Osteoblast (primary cell): ENCODE results near the gene EXOSC10. TPM values are rescaled to one million over a fixed set of nuclear protein-coding genes. Genes with fewer than 3 reads are reported as not detected.

Experiments used
- DNase-seq: peaks from one replicate; pipeline ENCODE4 v3.0.0; 2011; ENCODE audit warnings: low spot score, mixed read lengths; ENCODE audit not compliant: insufficient read length; ENCODE audit errors: missing footprints
- H2AFZ ChIP-seq: 2 replicates; pipeline ENCODE4 v1.6.0; 2011; ENCODE audit warnings: mild to moderate bottlenecking, low read length
- H3K27ac ChIP-seq: 2 replicates; pipeline ENCODE4 v1.5.1; 2011; ENCODE audit warnings: mild to moderate bottlenecking, low read depth, low read length, moderate library complexity
- H3K27me3 ChIP-seq: 2 replicates; pipeline ENCODE4 v1.6.0; 2012; ENCODE audit warnings: mild to moderate bottlenecking, control low read depth, inconsistent platforms, low read length, moderate library complexity; ENCODE audit not compliant: insufficient read depth
- H3K36me3 ChIP-seq: 2 replicates; pipeline ENCODE4 v1.5.1; 2011; ENCODE audit warnings: mild to moderate bottlenecking, low read length, control low read depth, moderate library complexity; ENCODE audit not compliant: insufficient read depth
- H3K4me1 ChIP-seq: 2 replicates; pipeline ENCODE4 v1.5.1; 2011; ENCODE audit warnings: mild to moderate bottlenecking, low read length, control low read depth, moderate library complexity; ENCODE audit not compliant: insufficient read depth
- H3K4me2 ChIP-seq: 2 replicates; pipeline ENCODE4 v1.6.0; 2011; ENCODE audit warnings: mild to moderate bottlenecking, low read length; ENCODE audit not compliant: insufficient read depth
- H3K4me3 ChIP-seq: fragments of 200-600 bp; sonication (generic); 3 replicates; pipeline ENCODE4 v1.5.1; 2012; ENCODE audit warnings: mild to moderate bottlenecking, low read length, inconsistent platforms; ENCODE audit not compliant: insufficient read depth
- H3K79me2 ChIP-seq: 2 replicates; pipeline ENCODE4 v1.6.0; 2012; ENCODE audit warnings: mild to moderate bottlenecking, low read length, control low read depth, inconsistent platforms; ENCODE audit not compliant: insufficient read depth
- H3K9me3 ChIP-seq: 2 replicates; pipeline ENCODE4 v1.5.1; 2011; ENCODE audit warnings: low read depth, low read length, control low read depth
- H4K20me1 ChIP-seq: 2 replicates; pipeline ENCODE4 v1.6.0; 2012; ENCODE audit warnings: mild to moderate bottlenecking, low read length, control low read depth; ENCODE audit not compliant: insufficient read depth
- total RNA-seq: library from RNA; depleted of rRNA; stranded (reverse); fragments of >200 nt; gene quantifications from 2 replicates; pipeline ENCODE4 v1.2.3, GENCODE V29; 2012
- TF ChIP-seq, protein P1 (sequence below): IDR thresholded peaks from 2 replicates; pipeline ENCODE4 v1.5.1; 2011; ENCODE audit warnings: mild to moderate bottlenecking, low read depth, low read length, moderate library complexity; ENCODE audit errors: extremely low read depth

EXOSC10 gene
- total RNA-seq, 1 donor, result 43.4 TPM

GRCh38 chr1:11138952-11139351, 39.3 kb upstream of the EXOSC10 start:
- TF ChIP-seq, protein P1, sequence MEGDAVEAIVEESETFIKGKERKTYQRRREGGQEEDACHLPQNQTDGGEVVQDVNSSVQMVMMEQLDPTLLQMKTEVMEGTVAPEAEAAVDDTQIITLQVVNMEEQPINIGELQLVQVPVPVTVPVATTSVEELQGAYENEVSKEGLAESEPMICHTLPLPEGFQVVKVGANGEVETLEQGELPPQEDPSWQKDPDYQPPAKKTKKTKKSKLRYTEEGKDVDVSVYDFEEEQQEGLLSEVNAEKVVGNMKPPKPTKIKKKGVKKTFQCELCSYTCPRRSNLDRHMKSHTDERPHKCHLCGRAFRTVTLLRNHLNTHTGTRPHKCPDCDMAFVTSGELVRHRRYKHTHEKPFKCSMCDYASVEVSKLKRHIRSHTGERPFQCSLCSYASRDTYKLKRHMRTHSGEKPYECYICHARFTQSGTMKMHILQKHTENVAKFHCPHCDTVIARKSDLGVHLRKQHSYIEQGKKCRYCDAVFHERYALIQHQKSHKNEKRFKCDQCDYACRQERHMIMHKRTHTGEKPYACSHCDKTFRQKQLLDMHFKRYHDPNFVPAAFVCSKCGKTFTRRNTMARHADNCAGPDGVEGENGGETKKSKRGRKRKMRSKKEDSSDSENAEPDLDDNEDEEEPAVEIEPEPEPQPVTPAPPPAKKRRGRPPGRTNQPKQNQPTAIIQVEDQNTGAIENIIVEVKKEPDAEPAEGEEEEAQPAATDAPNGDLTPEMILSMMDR, result no peak
- peak overlapping the region; percentile 55 for H3K27ac ChIP-seq
- peaks cover 27% of the 10 kb centered on the region for H3K4me1 ChIP-seq
- peak overlapping the region; percentile 60 for H2AFZ ChIP-seq
- peak overlapping the region; percentile 27 for H3K4me3 ChIP-seq
- H3K27me3 ChIP-seq, result no peaks in the 10 kb centered on the region
- no peaks in the 10 kb centered on the region for H3K79me2 ChIP-seq
- H3K36me3 ChIP-seq, result peaks cover 32% of the 10 kb centered on the region
- no peaks in the 10 kb centered on the region for H3K9me3 ChIP-seq
- H3K4me2 ChIP-seq, result peak overlapping the region; percentile 50
- peak; percentile 93 for DNase-seq
- H4K20me1 ChIP-seq, result peaks cover 3% of the 10 kb centered on the region

- H4K20me1 ChIP-seq, result peaks cover 3% of the 10 kb centered on the region
- no peak overlapping the region for H3K27ac ChIP-seq
- no peaks in the 10 kb centered on the region for H3K9me3 ChIP-seq
- TF ChIP-seq, protein P1, result no peak
- H3K4me3 ChIP-seq, result no peak overlapping the region
- H3K36me3 ChIP-seq, result peaks cover 37% of the 10 kb centered on the region
- no peak for DNase-seq
- H3K27me3 ChIP-seq, result no peaks in the 10 kb centered on the region
- no peak overlapping the region for H3K4me2 ChIP-seq
- peaks cover 28% of the 10 kb centered on the region for H3K4me1 ChIP-seq
- no peak overlapping the region for H2AFZ ChIP-seq
- H3K79me2 ChIP-seq, result no peaks in the 10 kb centered on the region
These were observed 38.4 kb upstream of the EXOSC10 start for GRCh38 chr1:11138029-11138428.

DNA sequence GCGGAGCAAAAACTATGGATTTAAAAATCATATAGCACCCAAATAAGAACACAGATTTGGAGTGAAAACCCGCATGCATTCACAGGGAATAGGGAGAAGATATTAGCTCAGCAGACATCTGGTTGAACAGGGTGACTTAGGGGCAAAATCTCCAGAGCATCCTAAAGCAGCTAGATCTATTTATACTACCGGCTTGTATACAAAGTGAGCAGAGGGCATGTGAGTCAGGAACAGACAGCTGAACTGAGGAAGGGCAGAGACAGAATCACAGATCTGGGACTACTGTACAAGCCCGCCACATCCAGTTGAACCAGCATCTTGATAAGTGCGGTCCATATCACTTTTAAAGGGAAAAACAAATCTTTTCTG, 35.2 kb upstream of the EXOSC10 start:
- H3K9me3 ChIP-seq, result no peaks in the 10 kb centered on the region
- no peak overlapping the region for H3K4me2 ChIP-seq
- H4K20me1 ChIP-seq, result peaks cover 3% of the 10 kb centered on the region
- H3K79me2 ChIP-seq, result no peaks in the 10 kb centered on the region
- H3K36me3 ChIP-seq, result peaks cover 51% of the 10 kb centered on the region
- H3K27ac ChIP-seq, result no peak overlapping the region
- no peak overlapping the region for H3K4me3 ChIP-seq
- no peak overlapping the region for H2AFZ ChIP-seq
- H3K27me3 ChIP-seq, result no peaks in the 10 kb centered on the region
- TF ChIP-seq, protein P1, result no peak
- peaks cover 28% of the 10 kb centered on the region for H3K4me1 ChIP-seq
- DNase-seq, result no peak

DNA sequence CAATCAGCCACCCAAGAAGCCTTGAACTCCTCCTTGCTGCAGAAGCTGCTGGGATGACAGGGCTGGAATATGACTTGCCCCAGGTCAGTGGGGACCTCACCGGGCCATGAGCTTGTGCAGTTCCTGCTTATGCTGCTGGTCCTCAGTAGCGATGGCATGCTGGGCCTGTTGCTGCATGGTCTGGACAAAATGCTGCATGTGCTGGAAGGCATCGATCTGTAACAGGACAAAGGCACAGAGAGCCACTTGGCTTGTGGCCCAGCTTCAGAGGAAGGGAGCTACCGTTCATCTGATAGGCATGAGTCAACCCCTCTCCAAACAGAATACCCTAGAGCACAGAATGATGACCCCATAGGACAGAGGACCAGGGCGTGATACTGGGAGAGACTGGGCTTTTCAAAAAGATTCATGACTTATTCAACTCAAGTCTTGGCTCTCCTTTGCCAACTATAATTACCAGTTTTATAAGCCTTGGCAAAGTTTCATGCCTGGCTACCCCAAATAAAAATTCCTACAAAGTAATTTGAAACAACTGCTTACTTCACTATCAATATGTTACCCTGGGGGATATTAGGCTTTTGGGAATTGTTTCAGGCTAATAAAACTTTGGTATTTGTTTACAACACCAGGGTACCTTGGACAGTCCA, 34.7 kb upstream of the EXOSC10 start:
- Histone ChIP-seq H3K27me3 (no peaks in the 10 kb centered on the region), H3K27ac (no peak overlapping the region), H3K9me3 (no peaks in the 10 kb centered on the region), H3K36me3 (peaks cover 57% of the 10 kb centered on the region), H3K4me1 (peaks cover 26% of the 10 kb centered on the region), H3K79me2 (no peaks in the 10 kb centered on the region), H2AFZ (no peak overlapping the region), H3K4me3 (no peak overlapping the region), H4K20me1 (peaks cover 3% of the 10 kb centered on the region), H3K4me2 (no peak overlapping the region)
- TF ChIP-seq, protein P1, result no peak
- DNase-seq, result peak; percentile 81
